GM23338 (cell line): ENCODE measurements around the gene EFS. TPM values are rescaled to one million over a fixed set of nuclear protein-coding genes. Genes with fewer than 3 reads are reported as not detected.

Experiments
- ATAC-seq: fragments of 200-7000 bp; cut with Tn5 transposase; 3 replicates; pipeline ENCODE4 v1.9.1; 2020
- DNase-seq: peaks from one replicate; pipeline ENCODE4 v3.0.0-alpha.2; 2015; ENCODE audit warnings: low spot score
- H2AFZ ChIP-seq: fragments of 200-600 bp; sonication (generic); 2 replicates; pipeline ENCODE4 v1.8.0; 2016; ENCODE audit warnings: antibody characterized with exemption, mild to moderate bottlenecking, moderate library complexity
- H3F3A ChIP-seq: fragments of 200-600 bp; sonication (generic); replicated peaks from 2 replicates; pipeline ENCODE4 v1.8.0; 2017; ENCODE audit warnings: antibody characterized with exemption, mixed run types, low read depth
- H3K27ac ChIP-seq: fragments of 200-600 bp; sonication (generic); 2 replicates; pipeline ENCODE4 v1.6.1; 2016; ENCODE audit warnings: low read depth
- H3K27me3 ChIP-seq: fragments of 200-600 bp; sonication (generic); 2 replicates; pipeline ENCODE4 v1.8.0; 2016; ENCODE audit warnings: mild to moderate bottlenecking, mixed run types, moderate library complexity; ENCODE audit not compliant: insufficient read depth
- H3K36me3 ChIP-seq: fragments of 200-600 bp; sonication (generic); 2 replicates; pipeline ENCODE4 v1.8.0; 2016; ENCODE audit warnings: mild to moderate bottlenecking; ENCODE audit not compliant: insufficient read depth
- H3K4me1 ChIP-seq: fragments of 200-600 bp; sonication (generic); 2 replicates; pipeline ENCODE4 v1.8.0; 2016; ENCODE audit warnings: mild to moderate bottlenecking, moderate library complexity; ENCODE audit not compliant: insufficient read depth
- H3K4me2 ChIP-seq: fragments of 200-600 bp; sonication (generic); 2 replicates; pipeline ENCODE4 v1.7.1; 2017; ENCODE audit warnings: mixed run types
- H3K4me3 ChIP-seq: fragments of 200-600 bp; sonication (generic); 2 replicates; pipeline ENCODE4 v1.6.1; 2016; ENCODE audit warnings: mixed run types
- H3K79me2 ChIP-seq: fragments of 200-600 bp; sonication (generic); replicated peaks from 2 replicates; pipeline ENCODE4 v1.8.0; 2017; ENCODE audit warnings: mild to moderate bottlenecking; ENCODE audit not compliant: insufficient read depth
- H3K9me2 ChIP-seq: fragments of 200-600 bp; sonication (generic); 2 replicates; pipeline ENCODE4 v1.8.0; 2017; ENCODE audit not compliant: insufficient read depth
- H4K20me1 ChIP-seq: fragments of 200-600 bp; sonication (generic); replicated peaks from 2 replicates; pipeline ENCODE4 v1.8.0; 2017; ENCODE audit warnings: mild to moderate bottlenecking; ENCODE audit not compliant: insufficient read depth
- H3K27ac Mint-ChIP-seq: 2 replicates; pipeline ENCODE4 v1.8.0; 2020; ENCODE audit warnings: inconsistent platforms, mild to moderate bottlenecking, moderate library complexity, mixed read lengths
- H3K27me3 Mint-ChIP-seq: 3 replicates; pipeline ENCODE4 v1.8.0; 2022; ENCODE audit warnings: low read depth, mild to moderate bottlenecking, moderate library complexity, mixed read lengths, inconsistent platforms; ENCODE audit not compliant: insufficient read depth, poor library complexity
- H3K36me3 Mint-ChIP-seq: 3 replicates; pipeline ENCODE4 v1.8.0; 2021; ENCODE audit warnings: low read depth, mild to moderate bottlenecking, inconsistent platforms, moderate library complexity, mixed read lengths
- H3K4me1 Mint-ChIP-seq: 3 replicates; pipeline ENCODE4 v1.8.0; 2020; ENCODE audit warnings: mild to moderate bottlenecking, inconsistent platforms, mixed read lengths
- H3K4me3 Mint-ChIP-seq: 3 replicates; pipeline ENCODE4 v1.8.0; 2021; ENCODE audit warnings: moderate library complexity, mild to moderate bottlenecking, inconsistent platforms, mixed read lengths
- H3K9me3 Mint-ChIP-seq: 3 replicates; pipeline ENCODE4 v1.8.0; 2020; ENCODE audit warnings: moderate library complexity, mild to moderate bottlenecking, inconsistent platforms, mixed read lengths
- EZH2phosphoT487 ChIP-seq: fragments of 200-600 bp; sonication (generic); IDR thresholded peaks from one replicate; pipeline ENCODE4 v1.8.1; 2018; ENCODE audit warnings: antibody characterized with exemption; ENCODE audit not compliant: unreplicated experiment
- POLR2AphosphoS5 ChIP-seq: IDR thresholded peaks from 2 replicates; pipeline ENCODE4 v1.6.1; 2016; ENCODE audit warnings: antibody characterized with exemption, low read depth
- REST ChIP-seq: IDR thresholded peaks from one replicate; pipeline ENCODE4 v1.6.1; 2018; ENCODE audit warnings: antibody characterized with exemption; ENCODE audit not compliant: unreplicated experiment
- STAT1 ChIP-seq: IDR thresholded peaks from one replicate; pipeline ENCODE4 v1.6.1; 2016; ENCODE audit warnings: antibody characterized with exemption; ENCODE audit not compliant: unreplicated experiment
- polyA plus RNA-seq: library from polyadenylated mRNA; unstranded; fragments of >200 nt; fragmentation: Nextera tagmentation; extraction: Ambion mirVana; gene quantifications from 2 replicates; pipeline ENCODE4 v1.2.1, GENCODE V29; 2016
- total RNA-seq: library from RNA; depleted of rRNA; stranded (reverse); fragments of >200 nt; shearing (Covaris generic); gene quantifications from 2 replicates; pipeline ENCODE4 v1.2.3, GENCODE V29; 2014
- TF ChIP-seq, protein P1 (sequence below): IDR thresholded peaks from 2 replicates; pipeline ENCODE4 v1.6.1; 2016; ENCODE audit warnings: antibody characterized with exemption
- TF ChIP-seq, protein P2 (sequence below), 2 experiments: fragments of 200-600 bp in 1 of 2; sonication (generic) in 1 of 2; conservative IDR thresholded peaks; 2 replicates each; pipeline versions ENCODE4 v1.5.1 to v1.6.1; 2016 to 2017; ENCODE audit warnings: antibody characterized with exemption in 2 of 2, low read depth in 2 of 2, mild to moderate bottlenecking in 2 of 2, moderate library complexity in 1 of 2
- TF ChIP-seq, protein P3 (sequence below): fragments of 250-450 bp; sonication (Bioruptor Pico); IDR thresholded peaks from 2 replicates; pipeline ENCODE4 v1.5.0; 2020; ENCODE audit warnings: mild to moderate bottlenecking, moderate library complexity

The EFS gene
- total and polyA plus RNA-seq, 2 experiments from 2014 or later, result 5.1 to 18.9 TPM

DNA sequence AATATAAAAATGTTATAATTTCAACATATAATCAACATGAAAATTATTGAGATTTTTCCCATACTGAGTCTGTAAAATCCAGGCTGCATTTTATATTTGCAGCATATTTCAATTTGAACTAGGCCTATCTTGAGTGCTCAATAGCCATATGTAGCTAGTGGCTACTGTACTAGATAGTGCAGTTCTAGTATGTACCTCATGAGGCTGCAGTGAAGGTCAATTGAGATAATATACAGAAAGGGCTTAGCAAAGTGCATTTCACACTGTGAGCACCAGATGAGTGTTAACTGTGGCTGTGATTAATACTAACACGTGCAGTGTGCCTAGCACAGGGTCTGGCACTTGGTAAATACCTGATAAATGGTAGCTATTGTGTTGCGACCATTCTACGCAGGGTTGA, 6.9 kb downstream of the EFS start:
- TF ChIP-seq, protein P1, sequence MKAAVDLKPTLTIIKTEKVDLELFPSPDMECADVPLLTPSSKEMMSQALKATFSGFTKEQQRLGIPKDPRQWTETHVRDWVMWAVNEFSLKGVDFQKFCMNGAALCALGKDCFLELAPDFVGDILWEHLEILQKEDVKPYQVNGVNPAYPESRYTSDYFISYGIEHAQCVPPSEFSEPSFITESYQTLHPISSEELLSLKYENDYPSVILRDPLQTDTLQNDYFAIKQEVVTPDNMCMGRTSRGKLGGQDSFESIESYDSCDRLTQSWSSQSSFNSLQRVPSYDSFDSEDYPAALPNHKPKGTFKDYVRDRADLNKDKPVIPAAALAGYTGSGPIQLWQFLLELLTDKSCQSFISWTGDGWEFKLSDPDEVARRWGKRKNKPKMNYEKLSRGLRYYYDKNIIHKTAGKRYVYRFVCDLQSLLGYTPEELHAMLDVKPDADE, result no peak
- TF ChIP-seq, protein P2, sequence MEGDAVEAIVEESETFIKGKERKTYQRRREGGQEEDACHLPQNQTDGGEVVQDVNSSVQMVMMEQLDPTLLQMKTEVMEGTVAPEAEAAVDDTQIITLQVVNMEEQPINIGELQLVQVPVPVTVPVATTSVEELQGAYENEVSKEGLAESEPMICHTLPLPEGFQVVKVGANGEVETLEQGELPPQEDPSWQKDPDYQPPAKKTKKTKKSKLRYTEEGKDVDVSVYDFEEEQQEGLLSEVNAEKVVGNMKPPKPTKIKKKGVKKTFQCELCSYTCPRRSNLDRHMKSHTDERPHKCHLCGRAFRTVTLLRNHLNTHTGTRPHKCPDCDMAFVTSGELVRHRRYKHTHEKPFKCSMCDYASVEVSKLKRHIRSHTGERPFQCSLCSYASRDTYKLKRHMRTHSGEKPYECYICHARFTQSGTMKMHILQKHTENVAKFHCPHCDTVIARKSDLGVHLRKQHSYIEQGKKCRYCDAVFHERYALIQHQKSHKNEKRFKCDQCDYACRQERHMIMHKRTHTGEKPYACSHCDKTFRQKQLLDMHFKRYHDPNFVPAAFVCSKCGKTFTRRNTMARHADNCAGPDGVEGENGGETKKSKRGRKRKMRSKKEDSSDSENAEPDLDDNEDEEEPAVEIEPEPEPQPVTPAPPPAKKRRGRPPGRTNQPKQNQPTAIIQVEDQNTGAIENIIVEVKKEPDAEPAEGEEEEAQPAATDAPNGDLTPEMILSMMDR (conservative IDR thresholded peaks at IDR 0.05; ENCODE audit: low read depth in 2 of 2), result no peak
- no peak for TF ChIP-seq REST
- Histone ChIP-seq H3K27ac (no peak overlapping the region), H2AFZ (no peak overlapping the region), H3K4me2 (no peak overlapping the region), H3K4me1 (peaks cover 7% of the 10 kb centered on the region; the same call in 1 of the 2 replicates), H3K9me2 (no peaks in the 10 kb centered on the region), H3K4me3 (no peak overlapping the region), H3K27me3 (peaks cover 20% of the 10 kb centered on the region), H3K36me3 (no peaks in the 10 kb centered on the region), H3F3A (no peaks in the 10 kb centered on the region), H4K20me1 (no peaks in the 10 kb centered on the region; the same call in 1 of the 2 replicates), H3K79me2 (no peaks in the 10 kb centered on the region)
- Mint-ChIP-seq H3K27me3 (peaks cover 14% of the 10 kb centered on the region), H3K9me3 (no peaks in the 10 kb centered on the region; the same call in 2 of the 3 replicates), H3K4me3 (no peak overlapping the region), H3K36me3 (peaks cover 32% of the 10 kb centered on the region), H3K27ac (no peak overlapping the region), H3K4me1 (peaks cover 26% of the 10 kb centered on the region)
- ATAC-seq (no peak), DNase-seq (no peak)

DNA sequence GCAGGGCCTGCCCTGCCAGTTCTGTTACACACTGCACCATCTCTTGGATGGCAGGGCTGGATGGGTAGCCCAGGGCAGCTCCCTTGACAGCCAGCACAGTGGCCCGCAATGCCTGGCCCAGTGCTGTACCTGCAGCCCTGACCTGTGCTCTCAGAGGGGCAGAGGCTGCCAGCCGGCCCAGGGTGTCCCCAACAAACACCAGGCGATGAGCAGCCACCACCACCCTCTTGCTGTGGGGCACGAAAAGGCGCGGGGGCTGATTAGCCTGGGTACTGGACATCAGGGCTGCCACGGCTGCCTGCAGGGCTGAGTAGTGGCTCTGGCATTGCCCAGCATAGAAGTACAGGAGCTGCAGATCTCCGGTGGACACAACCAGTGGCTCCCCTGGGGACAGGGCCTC, 7.7 kb downstream of the EFS start:
- H3K36me3 ChIP-seq, result no peaks in the 10 kb centered on the region
- Mint-ChIP-seq H3K27ac (no peak overlapping the region), H3K4me1 (peaks cover 21% of the 10 kb centered on the region), H3K9me3 (no peaks in the 10 kb centered on the region; the same call in 2 of the 3 replicates), H3K27me3 (peaks cover 16% of the 10 kb centered on the region), H3K4me3 (no peak overlapping the region; the same call in 2 of the 3 replicates), H3K36me3 (peaks cover 28% of the 10 kb centered on the region)
- H3K4me1 ChIP-seq, result no peaks in the 10 kb centered on the region
- no peaks in the 10 kb centered on the region for H3F3A ChIP-seq
- no peak overlapping the region for H2AFZ ChIP-seq
- H3K27ac ChIP-seq, result no peak overlapping the region
- H3K79me2 ChIP-seq, result no peaks in the 10 kb centered on the region
- H3K27me3 ChIP-seq, result peaks cover 22% of the 10 kb centered on the region
- no peaks in the 10 kb centered on the region; the same call in 1 of the 2 replicates for H4K20me1 ChIP-seq
- no peak for ATAC-seq
- no peaks in the 10 kb centered on the region for H3K9me2 ChIP-seq
- DNase-seq, result no peak
- H3K4me2 ChIP-seq, result no peak overlapping the region
- no peak overlapping the region for H3K4me3 ChIP-seq
- TF ChIP-seq STAT1, result no peak
- TF ChIP-seq POLR2AphosphoS5, result no peak
- TF ChIP-seq, protein P3, sequence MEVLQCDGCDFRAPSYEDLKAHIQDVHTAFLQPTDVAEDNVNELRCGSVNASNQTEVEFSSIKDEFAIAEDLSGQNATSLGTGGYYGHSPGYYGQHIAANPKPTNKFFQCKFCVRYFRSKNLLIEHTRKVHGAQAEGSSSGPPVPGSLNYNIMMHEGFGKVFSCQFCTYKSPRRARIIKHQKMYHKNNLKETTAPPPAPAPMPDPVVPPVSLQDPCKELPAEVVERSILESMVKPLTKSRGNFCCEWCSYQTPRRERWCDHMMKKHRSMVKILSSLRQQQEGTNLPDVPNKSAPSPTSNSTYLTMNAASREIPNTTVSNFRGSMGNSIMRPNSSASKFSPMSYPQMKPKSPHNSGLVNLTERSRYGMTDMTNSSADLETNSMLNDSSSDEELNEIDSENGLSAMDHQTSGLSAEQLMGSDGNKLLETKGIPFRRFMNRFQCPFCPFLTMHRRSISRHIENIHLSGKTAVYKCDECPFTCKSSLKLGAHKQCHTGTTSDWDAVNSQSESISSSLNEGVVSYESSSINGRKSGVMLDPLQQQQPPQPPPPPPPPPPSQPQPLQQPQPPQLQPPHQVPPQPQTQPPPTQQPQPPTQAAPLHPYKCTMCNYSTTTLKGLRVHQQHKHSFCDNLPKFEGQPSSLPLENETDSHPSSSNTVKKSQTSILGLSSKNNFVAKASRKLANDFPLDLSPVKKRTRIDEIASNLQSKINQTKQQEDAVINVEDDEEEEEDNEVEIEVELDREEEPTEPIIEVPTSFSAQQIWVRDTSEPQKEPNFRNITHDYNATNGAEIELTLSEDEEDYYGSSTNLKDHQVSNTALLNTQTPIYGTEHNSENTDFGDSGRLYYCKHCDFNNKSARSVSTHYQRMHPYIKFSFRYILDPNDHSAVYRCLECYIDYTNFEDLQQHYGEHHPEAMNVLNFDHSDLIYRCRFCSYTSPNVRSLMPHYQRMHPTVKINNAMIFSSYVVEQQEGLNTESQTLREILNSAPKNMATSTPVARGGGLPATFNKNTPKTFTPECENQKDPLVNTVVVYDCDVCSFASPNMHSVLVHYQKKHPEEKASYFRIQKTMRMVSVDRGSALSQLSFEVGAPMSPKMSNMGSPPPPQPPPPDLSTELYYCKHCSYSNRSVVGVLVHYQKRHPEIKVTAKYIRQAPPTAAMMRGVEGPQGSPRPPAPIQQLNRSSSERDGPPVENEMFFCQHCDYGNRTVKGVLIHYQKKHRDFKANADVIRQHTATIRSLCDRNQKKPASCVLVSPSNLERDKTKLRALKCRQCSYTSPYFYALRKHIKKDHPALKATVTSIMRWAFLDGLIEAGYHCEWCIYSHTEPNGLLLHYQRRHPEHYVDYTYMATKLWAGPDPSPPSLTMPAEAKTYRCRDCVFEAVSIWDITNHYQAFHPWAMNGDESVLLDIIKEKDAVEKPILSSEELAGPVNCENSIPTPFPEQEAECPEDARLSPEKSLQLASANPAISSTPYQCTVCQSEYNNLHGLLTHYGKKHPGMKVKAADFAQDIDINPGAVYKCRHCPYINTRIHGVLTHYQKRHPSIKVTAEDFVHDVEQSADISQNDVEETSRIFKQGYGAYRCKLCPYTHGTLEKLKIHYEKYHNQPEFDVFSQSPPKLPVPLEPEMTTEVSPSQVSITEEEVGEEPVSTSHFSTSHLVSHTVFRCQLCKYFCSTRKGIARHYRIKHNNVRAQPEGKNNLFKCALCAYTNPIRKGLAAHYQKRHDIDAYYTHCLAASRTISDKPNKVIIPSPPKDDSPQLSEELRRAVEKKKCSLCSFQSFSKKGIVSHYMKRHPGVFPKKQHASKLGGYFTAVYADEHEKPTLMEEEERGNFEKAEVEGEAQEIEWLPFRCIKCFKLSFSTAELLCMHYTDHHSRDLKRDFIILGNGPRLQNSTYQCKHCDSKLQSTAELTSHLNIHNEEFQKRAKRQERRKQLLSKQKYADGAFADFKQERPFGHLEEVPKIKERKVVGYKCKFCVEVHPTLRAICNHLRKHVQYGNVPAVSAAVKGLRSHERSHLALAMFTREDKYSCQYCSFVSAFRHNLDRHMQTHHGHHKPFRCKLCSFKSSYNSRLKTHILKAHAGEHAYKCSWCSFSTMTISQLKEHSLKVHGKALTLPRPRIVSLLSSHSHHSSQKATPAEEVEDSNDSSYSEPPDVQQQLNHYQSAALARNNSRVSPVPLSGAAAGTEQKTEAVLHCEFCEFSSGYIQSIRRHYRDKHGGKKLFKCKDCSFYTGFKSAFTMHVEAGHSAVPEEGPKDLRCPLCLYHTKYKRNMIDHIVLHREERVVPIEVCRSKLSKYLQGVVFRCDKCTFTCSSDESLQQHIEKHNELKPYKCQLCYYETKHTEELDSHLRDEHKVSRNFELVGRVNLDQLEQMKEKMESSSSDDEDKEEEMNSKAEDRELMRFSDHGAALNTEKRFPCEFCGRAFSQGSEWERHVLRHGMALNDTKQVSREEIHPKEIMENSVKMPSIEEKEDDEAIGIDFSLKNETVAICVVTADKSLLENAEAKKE, result no peak
- no peak for TF ChIP-seq EZH2phosphoT487
